H1 (cell line): ENCODE data around the gene RARA. TPM values are rescaled to one million over a fixed set of nuclear protein-coding genes. Genes with fewer than 3 reads are reported as not detected.

Experiments
- CTCF ChIA-PET: fragments of 300-600 bp; sonication (Branson Sonifier 250); formaldehyde crosslinking; loops from one replicate; lab custom pipeline; 2021; ENCODE audit not compliant: partially characterized antibody; lab: Charles Lee
- POLR2A ChIA-PET: fragments of 300-600 bp; sonication (Branson Sonifier 250); formaldehyde crosslinking; loops from one replicate; lab custom pipeline; 2021; ENCODE audit warnings: inconsistent platforms; ENCODE audit not compliant: partially characterized antibody; lab: Charles Lee
- DNase-seq, 2 experiments: peaks; one replicate each; pipeline versions ENCODE4 v3.0.0 to v3.0.0-alpha.2; 2010 to 2022; ENCODE audit warnings: low spot score in 2 of 2, low read depth in 1 of 2, mixed read lengths in 1 of 2
- FAIRE-seq: peaks from 2 replicates; lab custom pipeline; 2011; peaks lifted over from hg19 to GRCh38; lab: Jason Lieb, UNC
- H2AFZ ChIP-seq: 2 replicates; pipeline ENCODE4 v1.8.1; 2012; ENCODE audit warnings: low read length, inconsistent platforms
- H2AK5ac ChIP-seq: 2 replicates; pipeline ENCODE4 v1.6.1; 2013; ENCODE audit warnings: low read depth, low read length
- H2BK120ac ChIP-seq: replicated peaks from 2 replicates; pipeline ENCODE3; 2013; ENCODE audit warnings: low read depth, low read length, inconsistent platforms
- H2BK12ac ChIP-seq: 2 replicates; pipeline ENCODE4 v1.6.1; 2013; ENCODE audit warnings: low read depth, low read length
- H2BK15ac ChIP-seq: 2 replicates; pipeline ENCODE4 v1.6.1; 2013; ENCODE audit warnings: low read length
- H2BK20ac ChIP-seq: 2 replicates; pipeline ENCODE4 v1.6.1; 2013; ENCODE audit warnings: low read length
- H2BK5ac ChIP-seq: 2 replicates; pipeline ENCODE4 v1.6.1; 2013; ENCODE audit warnings: low read depth, low read length
- H3K14ac ChIP-seq: 2 replicates; pipeline ENCODE4 v1.6.1; 2013; ENCODE audit warnings: inconsistent platforms; ENCODE audit not compliant: insufficient read length
- H3K18ac ChIP-seq: 2 replicates; pipeline ENCODE4 v1.6.1; 2013; ENCODE audit warnings: low read length; ENCODE audit errors: extremely low read depth
- H3K23ac ChIP-seq: 2 replicates; pipeline ENCODE4 v1.6.1; 2013; ENCODE audit warnings: inconsistent platforms; ENCODE audit not compliant: insufficient read length
- H3K23me2 ChIP-seq: 2 replicates; pipeline ENCODE4 v1.6.1; 2013; ENCODE audit warnings: low read depth, low read length
- H3K27ac ChIP-seq: 2 replicates; pipeline ENCODE4 v1.6.1; 2011; ENCODE audit warnings: low read depth, low read length, inconsistent platforms
- H3K27me3 ChIP-seq, 4 experiments: replicated peaks in 1 of 4; 1 replicate in 1 of 4; 2 replicates in 3 of 4; pipeline versions ENCODE4 v1.6.1 to v1.8.1; 2011 to 2013; ENCODE audit warnings: low read length in 3 of 4, mild to moderate bottlenecking in 3 of 4, inconsistent platforms in 2 of 4, mixed read lengths in 2 of 4, moderate library complexity in 1 of 4; ENCODE audit not compliant: control insufficient read depth in 3 of 4, insufficient read depth in 3 of 4; ENCODE audit errors: extremely low read depth in 1 of 4
- H3K36me3 ChIP-seq, 4 experiments: 2 replicates each; pipeline versions ENCODE4 v1.6.1 to v1.8.1; 2011 to 2013; ENCODE audit warnings: mild to moderate bottlenecking in 4 of 4, low read length in 3 of 4, moderate library complexity in 2 of 4, control low read depth in 1 of 4, inconsistent platforms in 1 of 4; ENCODE audit not compliant: insufficient read depth in 4 of 4, control insufficient read depth in 2 of 4
- H3K4ac ChIP-seq: replicated peaks from 2 replicates; pipeline ENCODE3; 2013; ENCODE audit warnings: low read length, low read depth, mixed read lengths, inconsistent platforms; ENCODE audit not compliant: insufficient read length
- H3K4me1 ChIP-seq, 4 experiments: replicated peaks in 1 of 4; 1 replicate in 1 of 4; 2 replicates in 3 of 4; pipeline versions ENCODE4 v1.6.1 to v1.8.1; 2011 to 2013; ENCODE audit warnings: low read length in 3 of 4, inconsistent platforms in 2 of 4, mixed read lengths in 1 of 4; ENCODE audit not compliant: insufficient read depth in 4 of 4, control insufficient read depth in 3 of 4
- H3K4me2 ChIP-seq, 2 experiments: 2 replicates each; pipeline versions ENCODE4 v1.6.1 to v1.8.1; 2011 to 2013; ENCODE audit warnings: low read depth in 2 of 2, low read length in 2 of 2, control low read depth in 1 of 2, inconsistent platforms in 1 of 2, mild to moderate bottlenecking in 1 of 2; ENCODE audit not compliant: insufficient read depth in 1 of 2
- H3K4me3 ChIP-seq, 4 experiments: fragments of 200-600, 300-600 bp in 1 of 4; sonication (generic), shearing (Covaris generic), sonication (Bioruptor Twin) in 1 of 4; 2 replicates each; pipeline versions ENCODE4 v1.5.1 to v1.8.1; 2011 to 2016; ENCODE audit warnings: low read length in 4 of 4, low read depth in 3 of 4, control low read depth in 2 of 4, inconsistent platforms in 2 of 4, mild to moderate bottlenecking in 2 of 4, mixed read lengths in 1 of 4, moderate library complexity in 1 of 4; ENCODE audit not compliant: insufficient read depth in 2 of 4; ENCODE audit errors: extremely low read depth in 1 of 4
- H3K56ac ChIP-seq: replicated peaks from 2 replicates; pipeline ENCODE3; 2013; ENCODE audit warnings: low read depth, mild to moderate bottlenecking, mixed read lengths, low read length, inconsistent platforms; ENCODE audit not compliant: insufficient read length
- H3K79me1 ChIP-seq: 2 replicates; pipeline ENCODE4 v1.6.1; 2013; ENCODE audit warnings: low read depth, low read length, control low read depth
- H3K79me2 ChIP-seq, 2 experiments: 2 replicates each; pipeline versions ENCODE4 v1.6.1 to v1.8.1; 2012 to 2013; ENCODE audit warnings: low read length in 2 of 2, mild to moderate bottlenecking in 2 of 2, inconsistent platforms in 1 of 2; ENCODE audit not compliant: insufficient read depth in 2 of 2, control insufficient read depth in 1 of 2
- H3K9ac ChIP-seq, 4 experiments: replicated peaks in 1 of 4; 1 replicate in 1 of 4; 2 replicates in 3 of 4; pipeline versions ENCODE4 v1.6.1 to v1.8.1; 2011 to 2013; ENCODE audit warnings: low read depth in 3 of 4, low read length in 3 of 4, control low read depth in 2 of 4, mild to moderate bottlenecking in 2 of 4, moderate library complexity in 2 of 4, inconsistent platforms in 1 of 4; ENCODE audit errors: extremely low read depth in 1 of 4
- H3K9me3 ChIP-seq, 2 experiments: 2 replicates each; pipeline versions ENCODE4 v1.6.1 to v1.8.1; 2012 to 2013; ENCODE audit warnings: mild to moderate bottlenecking in 2 of 2, moderate library complexity in 2 of 2, control low read depth in 1 of 2, inconsistent platforms in 1 of 2, low read depth in 1 of 2, low read length in 1 of 2, mixed read lengths in 1 of 2; ENCODE audit not compliant: insufficient read depth in 2 of 2
- H4K20me1 ChIP-seq, 2 experiments: replicated peaks in 1 of 2; 2 replicates each; pipeline versions ENCODE3 to v1.8.1; 2011 to 2013; ENCODE audit warnings: inconsistent platforms in 2 of 2, low read length in 2 of 2, mild to moderate bottlenecking in 1 of 2; ENCODE audit not compliant: insufficient read depth in 2 of 2, control insufficient read depth in 1 of 2
- H4K5ac ChIP-seq: 2 replicates; pipeline ENCODE4 v1.6.1; 2013; ENCODE audit warnings: low read length, low read depth, mixed read lengths, inconsistent platforms; ENCODE audit not compliant: insufficient read length
- H4K8ac ChIP-seq: 2 replicates; pipeline ENCODE4 v1.8.0; 2013; ENCODE audit warnings: mild to moderate bottlenecking, moderate library complexity, low read length, inconsistent platforms; ENCODE audit not compliant: insufficient read depth; ENCODE audit errors: extremely low read depth
- H4K91ac ChIP-seq: replicated peaks from 2 replicates; pipeline ENCODE3; 2013; ENCODE audit warnings: low read length, mixed read lengths, inconsistent platforms; ENCODE audit not compliant: insufficient read length
- FOSL1 ChIP-seq: IDR thresholded peaks from 2 replicates; pipeline ENCODE4 v1.6.1; 2011; ENCODE audit warnings: mild to moderate bottlenecking, low read depth, low read length, moderate library complexity; ENCODE audit not compliant: insufficient read depth
- GABPA ChIP-seq: IDR thresholded peaks from 2 replicates; pipeline ENCODE4 v1.6.1; 2011; ENCODE audit warnings: mild to moderate bottlenecking, low read length, moderate library complexity, borderline replicate concordance; ENCODE audit not compliant: insufficient read depth
- WGBS, 2 experiments: shearing (Covaris generic) in 1 of 2; methylation state at CpG; one replicate each; pipeline versions ENCODE4 v1.1.6 to v1.1.7; 2013 to 2015; ENCODE audit warnings: low lambda C conversion rate in 2 of 2, mixed read lengths in 2 of 2, inconsistent platforms in 1 of 2, low coverage in 1 of 2, missing lambda C conversion rate in 1 of 2; ENCODE audit not compliant: insufficient replicate concordance in 2 of 2, insufficient coverage in 1 of 2, insufficient read length in 1 of 2; ENCODE audit errors: extremely low coverage in 1 of 2, missing lambda C conversion rate in 1 of 2; 5-methylcytosine and 5-hydroxymethylcytosine counted together
- polyA plus RNA-seq, 7 experiments: library from polyadenylated mRNA; depleted of rRNA in 3 of 7; stranded (reverse) in 5 of 7; unstranded in 2 of 7; fragments of >200 nt in 5 of 7; fragments of 200-250 nt in 2 of 7; gene quantifications; 1 replicate in 5 of 7; 2 replicates in 1 of 7; 4 replicates in 1 of 7; pipeline versions ENCODE4 v1.2.1 to v1.2.3, GENCODE V29; 2011 to 2013; ENCODE audit warnings: missing spikeins in 2 of 7, mixed read lengths in 2 of 7
- total RNA-seq: library from RNA; stranded (reverse); fragmentation: NEBNext Ultra II Directional; extraction: Animal tissue kit (Norgen Biotek cat#: 25700); gene quantifications from 2 replicates; pipeline ENCODE4 v1.2.1, GENCODE V29; 2021

Gene RARA
- total and polyA plus RNA-seq, 2 of the 8 experiments (the other 6 are each of a cell fraction or from before 2014, with no cell fraction given): 4.4 to 16.5 TPM

- H2BK15ac ChIP-seq: no peak overlapping the region
Observed at GRCh38 chr17:40338941-40339649, 30.1 kb downstream of the RARA start.

More at GRCh38 chr17:40338941-40339649, 30.1 kb downstream of the RARA start:
- no peak overlapping the region for H2BK12ac ChIP-seq
- H3K23me2 ChIP-seq: peaks cover 16% of the 10 kb centered on the region; the same call in 1 of the 2 replicates
- no peak overlapping the region for H3K4me2 ChIP-seq
- no peak overlapping the region for H3K27ac ChIP-seq
- H3K79me1 ChIP-seq: no peaks in the 10 kb centered on the region; the same call in 1 of the 2 replicates
- H3K27me3 ChIP-seq: peaks cover 15 to 68% (median 46%) of the 10 kb centered on the region in 4 experiments
- H2BK5ac ChIP-seq: no peak overlapping the region
- peaks cover 22 to 38% of the 10 kb centered on the region in 2 experiments for H4K20me1 ChIP-seq
- H2AFZ ChIP-seq: no peak overlapping the region
- no peaks in the 10 kb centered on the region for H3K9me3 ChIP-seq
- DNase-seq: no peak
- POLR2A ChIA-PET: interaction anchor here (0.9 to 27.8 kb wide), 5 partner anchors 9 to 36 kb away, joined by 3 to 570 read pairs (median 4); partner anchors contain the start of genes CDC6 and RARA
- H3K4me1 ChIP-seq: peaks cover 7 to 17% (median 13%) of the 10 kb centered on the region in 4 experiments
- no peak overlapping the region for H3K14ac ChIP-seq
- H3K23ac ChIP-seq: no peak overlapping the region
- H2AK5ac ChIP-seq: no peak overlapping the region
- no peak for TF ChIP-seq GABPA
- TF ChIP-seq FOSL1: no peak
- TF ChIP-seq, all 59 proteins: peak for 0
- no peak overlapping the region for H4K91ac ChIP-seq
- no peaks in the 10 kb centered on the region for H3K36me3 ChIP-seq
- FAIRE-seq: no peak
- H4K8ac ChIP-seq: no peak overlapping the region
- H3K56ac ChIP-seq: no peak overlapping the region
- no peak overlapping the region for H3K4ac ChIP-seq
- no peaks in the 10 kb centered on the region for H3K79me2 ChIP-seq
- H3K9ac ChIP-seq: no peak overlapping the region
- no peak overlapping the region for H4K5ac ChIP-seq
- no peak overlapping the region for H2BK20ac ChIP-seq
- H2BK120ac ChIP-seq: no peak overlapping the region
- CTCF ChIA-PET: interaction anchor here (1.0 to 30.8 kb wide), 3 partner anchors 9 to 21 kb away, joined by 3 to 1198 read pairs (median 4); partner anchors contain the start of gene RARA
- WGBS, 2 experiments: 92% methylated on average over 13 of the region's 13 CpGs; no CpG with 5 or more reads in 1 of the 2 experiments
- no peak overlapping the region for H3K18ac ChIP-seq
- H3K4me3 ChIP-seq: no peak overlapping the region
